C4-2B (cell line): ENCODE measurements around the gene STEAP3.

ENCODE experiments used
- CTCF ChIP-seq: fragments of 450-650 bp; conservative IDR thresholded peaks from 2 replicates; pipeline ENCODE4 v1.5.1; 2017; ENCODE audit warnings: mild to moderate bottlenecking
- ZFX ChIP-seq: fragments of 450-650 bp; IDR thresholded peaks from 2 replicates; pipeline ENCODE4 v1.6.1; 2017

DNA sequence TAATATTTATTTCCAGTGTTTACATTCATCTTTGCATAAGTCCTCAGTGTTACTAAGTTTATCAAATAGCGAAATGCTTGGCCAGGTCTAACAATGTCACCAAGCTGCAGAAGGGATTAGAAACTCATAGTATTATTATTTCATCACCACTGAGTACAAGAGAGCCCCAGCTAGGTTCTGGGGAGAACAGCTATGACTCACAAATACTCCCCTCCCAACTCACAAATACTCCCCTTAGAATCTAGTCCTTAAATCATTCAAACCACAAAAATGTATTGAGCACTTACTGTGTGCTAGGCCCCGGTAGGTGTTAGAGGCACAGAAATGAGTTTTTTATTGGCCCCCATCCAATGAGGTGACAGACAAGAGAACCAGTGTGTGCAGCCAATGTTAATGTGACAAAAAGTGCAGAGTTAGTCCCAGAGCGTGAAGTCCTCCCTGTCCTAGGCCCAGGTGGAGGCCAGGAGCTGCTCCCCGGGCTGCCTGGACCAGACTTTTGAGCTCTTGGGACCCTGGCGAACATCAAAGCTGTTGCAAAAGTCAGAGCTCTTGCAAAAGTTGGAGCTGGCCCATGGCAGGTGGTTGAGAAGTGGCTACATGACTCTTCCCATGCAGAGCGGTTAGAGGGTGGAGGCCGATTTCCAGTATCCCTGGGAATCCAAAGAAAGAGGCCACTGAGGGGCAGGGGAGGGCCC is 9.8 kb downstream of the STEAP3 start:
- TF ChIP-seq CTCF (no peak), ZFX (no peak)
